WTC11 (cell line): ENCODE measurements around the gene CD163L1. TPM values are rescaled to one million over a fixed set of nuclear protein-coding genes. Genes with fewer than 3 reads are reported as not detected.

Source experiments
- ATAC-seq: fragments of 200-7000 bp; cut with Tn5 transposase; 2 replicates; pipeline ENCODE4 v1.10.0; 2021; ENCODE audit warnings: mild to moderate bottlenecking, moderate library complexity
- CTCF ChIA-PET: fragments of 300-600 bp; sonication (Branson Sonifier 250); formaldehyde crosslinking; loops from one replicate; lab custom pipeline; 2021; ENCODE audit warnings: antibody characterized with exemption; lab: Charles Lee
- POLR2A ChIA-PET: fragments of 350-600 bp; sonication (Branson Sonifier 250); formaldehyde crosslinking; loops from one replicate; lab custom pipeline; 2021; ENCODE audit warnings: antibody characterized with exemption; lab: Charles Lee
- DNase-seq: peaks from one replicate; pipeline ENCODE4 v3.0.0; 2021; ENCODE audit warnings: low spot score
- H3K27ac Mint-ChIP-seq: 2 replicates; pipeline ENCODE4 v1.8.0; 2021; ENCODE audit warnings: mixed read lengths
- H3K27me3 Mint-ChIP-seq: 2 replicates; pipeline ENCODE4 v1.8.0; 2021; ENCODE audit warnings: low read depth, mild to moderate bottlenecking, moderate library complexity, mixed read lengths
- H3K36me3 Mint-ChIP-seq: 2 replicates; pipeline ENCODE4 v1.8.0; 2021; ENCODE audit warnings: mixed read lengths
- H3K4me1 Mint-ChIP-seq: 2 replicates; pipeline ENCODE4 v1.8.0; 2022; ENCODE audit warnings: mixed read lengths
- H3K4me3 Mint-ChIP-seq: 2 replicates; pipeline ENCODE4 v1.8.0; 2021; ENCODE audit warnings: mild to moderate bottlenecking, moderate library complexity, mixed read lengths
- H3K9me3 Mint-ChIP-seq: 2 replicates; pipeline ENCODE4 v1.8.0; 2021; ENCODE audit warnings: mixed read lengths
- ATF2 ChIP-seq: sonication (generic); formaldehyde crosslinking; IDR thresholded peaks from 2 replicates; pipeline ENCODE4 v1.8.1; 2022; ENCODE audit warnings: low read depth, missing genetic modification reagents, borderline replicate concordance
- ELF4 ChIP-seq: sonication (generic); formaldehyde crosslinking; IDR thresholded peaks from 2 replicates; pipeline ENCODE4 v1.8.1; 2022; ENCODE audit warnings: low read depth, mild to moderate bottlenecking, moderate library complexity, missing genetic modification reagents
- ESRRA ChIP-seq: sonication (generic); formaldehyde crosslinking; IDR thresholded peaks from 2 replicates; pipeline ENCODE4 v1.8.1; 2022; ENCODE audit warnings: mild to moderate bottlenecking, missing genetic modification reagents, borderline replicate concordance
- FOXJ3 ChIP-seq: sonication (generic); formaldehyde crosslinking; IDR thresholded peaks from 2 replicates; pipeline ENCODE4 v1.9.0; 2021; ENCODE audit warnings: missing genetic modification reagents, mild to moderate bottlenecking, borderline replicate concordance
- KAT7 ChIP-seq: sonication (generic); formaldehyde crosslinking; IDR thresholded peaks from 2 replicates; pipeline ENCODE4 v1.8.1; 2023; ENCODE audit warnings: missing genetic modification reagents, mild to moderate bottlenecking, borderline replicate concordance
- RORB ChIP-seq: fragments of 250-450 bp; sonication (Bioruptor Pico); IDR thresholded peaks from 2 replicates; pipeline ENCODE4 v1.9.0; 2021; ENCODE audit warnings: mild to moderate bottlenecking
- ZBTB21 ChIP-seq: sonication (generic); formaldehyde crosslinking; IDR thresholded peaks from 2 replicates; pipeline ENCODE4 v1.8.1; 2023; ENCODE audit warnings: mild to moderate bottlenecking, missing genetic modification reagents, borderline replicate concordance
- ZMAT4 ChIP-seq: fragments of 250-450 bp; sonication (Bioruptor Pico); IDR thresholded peaks from 2 replicates; pipeline ENCODE4 v1.9.0; 2021; ENCODE audit warnings: mild to moderate bottlenecking
- ZNF219 ChIP-seq: sonication (generic); formaldehyde crosslinking; IDR thresholded peaks from 2 replicates; pipeline ENCODE4 v1.8.0; 2023; ENCODE audit warnings: missing genetic modification reagents, mild to moderate bottlenecking, borderline replicate concordance
- ZNF232 ChIP-seq: sonication (generic); formaldehyde crosslinking; IDR thresholded peaks from 2 replicates; pipeline ENCODE4 v1.8.0; 2022; ENCODE audit warnings: mild to moderate bottlenecking, missing genetic modification reagents
- ZNF317 ChIP-seq: sonication (generic); formaldehyde crosslinking; IDR thresholded peaks from 2 replicates; pipeline ENCODE4 v1.8.1; 2023; ENCODE audit warnings: low read depth, mild to moderate bottlenecking, moderate library complexity, missing genetic modification reagents, borderline replicate concordance
- ZNF425 ChIP-seq: fragments of 250-450 bp; sonication (Bioruptor Pico); conservative IDR thresholded peaks from 2 replicates; pipeline ENCODE4 v1.9.0; 2021; ENCODE audit warnings: mild to moderate bottlenecking
- total RNA-seq: library from RNA; stranded (reverse); gene quantifications from 3 replicates; pipeline ENCODE4 v1.2.3, GENCODE V29; 2021
- TF ChIP-seq, protein P1 (sequence below): sonication (generic); formaldehyde crosslinking; IDR thresholded peaks from 2 replicates; pipeline ENCODE4 v1.8.0; 2022; ENCODE audit warnings: missing genetic modification reagents
- TF ChIP-seq, protein P2 (sequence below): sonication (generic); formaldehyde crosslinking; IDR thresholded peaks from 2 replicates; pipeline ENCODE4 v1.8.1; 2022; ENCODE audit warnings: mild to moderate bottlenecking, moderate library complexity, missing genetic modification reagents
- TF ChIP-seq, protein P3 (sequence below): sonication (generic); formaldehyde crosslinking; conservative IDR thresholded peaks from 2 replicates; pipeline ENCODE4 v1.8.1; 2023; ENCODE audit warnings: mild to moderate bottlenecking, low read depth, missing genetic modification reagents, moderate library complexity
- TF ChIP-seq, protein P4 (sequence below): sonication (generic); formaldehyde crosslinking; conservative IDR thresholded peaks from 2 replicates; pipeline ENCODE4 v1.8.1; 2022; ENCODE audit warnings: mild to moderate bottlenecking, missing genetic modification reagents

CD163L1 gene
- total RNA-seq, 1 experiment from 2014 or later = 0.26 TPM

GRCh38 chr12:7322599-7322998, 121.4 kb downstream of the CD163L1 start:
- no peaks in the 10 kb centered on the region for H3K4me1 Mint-ChIP-seq
- ATAC-seq (no peak), DNase-seq (no peak)
- H3K27ac Mint-ChIP-seq = no peak overlapping the region
- ChIA-PET CTCF (no interaction called here), POLR2A (no interaction called here)
- H3K9me3 Mint-ChIP-seq = peaks cover 17% of the 10 kb centered on the region
- H3K27me3 Mint-ChIP-seq = no peaks in the 10 kb centered on the region
- no peak overlapping the region for H3K4me3 Mint-ChIP-seq
- TF ChIP-seq, protein P1, sequence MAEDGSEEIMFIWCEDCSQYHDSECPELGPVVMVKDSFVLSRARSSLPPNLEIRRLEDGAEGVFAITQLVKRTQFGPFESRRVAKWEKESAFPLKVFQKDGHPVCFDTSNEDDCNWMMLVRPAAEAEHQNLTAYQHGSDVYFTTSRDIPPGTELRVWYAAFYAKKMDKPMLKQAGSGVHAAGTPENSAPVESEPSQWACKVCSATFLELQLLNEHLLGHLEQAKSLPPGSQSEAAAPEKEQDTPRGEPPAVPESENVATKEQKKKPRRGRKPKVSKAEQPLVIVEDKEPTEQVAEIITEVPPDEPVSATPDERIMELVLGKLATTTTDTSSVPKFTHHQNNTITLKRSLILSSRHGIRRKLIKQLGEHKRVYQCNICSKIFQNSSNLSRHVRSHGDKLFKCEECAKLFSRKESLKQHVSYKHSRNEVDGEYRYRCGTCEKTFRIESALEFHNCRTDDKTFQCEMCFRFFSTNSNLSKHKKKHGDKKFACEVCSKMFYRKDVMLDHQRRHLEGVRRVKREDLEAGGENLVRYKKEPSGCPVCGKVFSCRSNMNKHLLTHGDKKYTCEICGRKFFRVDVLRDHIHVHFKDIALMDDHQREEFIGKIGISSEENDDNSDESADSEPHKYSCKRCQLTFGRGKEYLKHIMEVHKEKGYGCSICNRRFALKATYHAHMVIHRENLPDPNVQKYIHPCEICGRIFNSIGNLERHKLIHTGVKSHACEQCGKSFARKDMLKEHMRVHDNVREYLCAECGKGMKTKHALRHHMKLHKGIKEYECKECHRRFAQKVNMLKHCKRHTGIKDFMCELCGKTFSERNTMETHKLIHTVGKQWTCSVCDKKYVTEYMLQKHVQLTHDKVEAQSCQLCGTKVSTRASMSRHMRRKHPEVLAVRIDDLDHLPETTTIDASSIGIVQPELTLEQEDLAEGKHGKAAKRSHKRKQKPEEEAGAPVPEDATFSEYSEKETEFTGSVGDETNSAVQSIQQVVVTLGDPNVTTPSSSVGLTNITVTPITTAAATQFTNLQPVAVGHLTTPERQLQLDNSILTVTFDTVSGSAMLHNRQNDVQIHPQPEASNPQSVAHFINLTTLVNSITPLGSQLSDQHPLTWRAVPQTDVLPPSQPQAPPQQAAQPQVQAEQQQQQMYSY = no peak
- TF ChIP-seq ZNF219 (CRISPR knock-in tag) = no peak
- TF ChIP-seq ELF4 (CRISPR knock-in tag) = no peak
- TF ChIP-seq, protein P2, sequence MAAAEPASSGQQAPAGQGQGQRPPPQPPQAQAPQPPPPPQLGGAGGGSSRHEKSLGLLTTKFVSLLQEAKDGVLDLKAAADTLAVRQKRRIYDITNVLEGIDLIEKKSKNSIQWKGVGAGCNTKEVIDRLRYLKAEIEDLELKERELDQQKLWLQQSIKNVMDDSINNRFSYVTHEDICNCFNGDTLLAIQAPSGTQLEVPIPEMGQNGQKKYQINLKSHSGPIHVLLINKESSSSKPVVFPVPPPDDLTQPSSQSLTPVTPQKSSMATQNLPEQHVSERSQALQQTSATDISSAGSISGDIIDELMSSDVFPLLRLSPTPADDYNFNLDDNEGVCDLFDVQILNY (CRISPR knock-in tag) = no peak
- no peak for TF ChIP-seq ATF2
- no peak for TF ChIP-seq RORB (CRISPR knock-in tag)
- TF ChIP-seq ZNF232 = no peak
- no peak for TF ChIP-seq ZNF425 (CRISPR knock-in tag)
- TF ChIP-seq ZNF317 (CRISPR knock-in tag) = no peak
- TF ChIP-seq, protein P3, sequence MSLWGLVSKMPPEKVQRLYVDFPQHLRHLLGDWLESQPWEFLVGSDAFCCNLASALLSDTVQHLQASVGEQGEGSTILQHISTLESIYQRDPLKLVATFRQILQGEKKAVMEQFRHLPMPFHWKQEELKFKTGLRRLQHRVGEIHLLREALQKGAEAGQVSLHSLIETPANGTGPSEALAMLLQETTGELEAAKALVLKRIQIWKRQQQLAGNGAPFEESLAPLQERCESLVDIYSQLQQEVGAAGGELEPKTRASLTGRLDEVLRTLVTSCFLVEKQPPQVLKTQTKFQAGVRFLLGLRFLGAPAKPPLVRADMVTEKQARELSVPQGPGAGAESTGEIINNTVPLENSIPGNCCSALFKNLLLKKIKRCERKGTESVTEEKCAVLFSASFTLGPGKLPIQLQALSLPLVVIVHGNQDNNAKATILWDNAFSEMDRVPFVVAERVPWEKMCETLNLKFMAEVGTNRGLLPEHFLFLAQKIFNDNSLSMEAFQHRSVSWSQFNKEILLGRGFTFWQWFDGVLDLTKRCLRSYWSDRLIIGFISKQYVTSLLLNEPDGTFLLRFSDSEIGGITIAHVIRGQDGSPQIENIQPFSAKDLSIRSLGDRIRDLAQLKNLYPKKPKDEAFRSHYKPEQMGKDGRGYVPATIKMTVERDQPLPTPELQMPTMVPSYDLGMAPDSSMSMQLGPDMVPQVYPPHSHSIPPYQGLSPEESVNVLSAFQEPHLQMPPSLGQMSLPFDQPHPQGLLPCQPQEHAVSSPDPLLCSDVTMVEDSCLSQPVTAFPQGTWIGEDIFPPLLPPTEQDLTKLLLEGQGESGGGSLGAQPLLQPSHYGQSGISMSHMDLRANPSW (CRISPR knock-in tag) = no peak
- peaks cover 7% of the 10 kb centered on the region for H3K36me3 Mint-ChIP-seq

- ATAC-seq (no peak), DNase-seq (no peak)
- peaks cover 7% of the 10 kb centered on the region for H3K36me3 Mint-ChIP-seq
- ChIA-PET POLR2A (no interaction called here), CTCF (no interaction called here)
- no peak for TF ChIP-seq ZBTB21 (CRISPR knock-in tag)
- no peak for TF ChIP-seq ZMAT4 (CRISPR knock-in tag)
- no peak for TF ChIP-seq KAT7 (CRISPR knock-in tag)
- no peak for TF ChIP-seq FOXJ3 (CRISPR knock-in tag)
- TF ChIP-seq, protein P4, sequence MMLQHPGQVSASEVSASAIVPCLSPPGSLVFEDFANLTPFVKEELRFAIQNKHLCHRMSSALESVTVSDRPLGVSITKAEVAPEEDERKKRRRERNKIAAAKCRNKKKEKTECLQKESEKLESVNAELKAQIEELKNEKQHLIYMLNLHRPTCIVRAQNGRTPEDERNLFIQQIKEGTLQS (CRISPR knock-in tag) = no peak
- no peak for TF ChIP-seq ESRRA (CRISPR knock-in tag)
- H3K27ac Mint-ChIP-seq = no peak overlapping the region
- H3K27me3 Mint-ChIP-seq = no peaks in the 10 kb centered on the region
- no peaks in the 10 kb centered on the region for H3K4me1 Mint-ChIP-seq
- peaks cover 24% of the 10 kb centered on the region for H3K9me3 Mint-ChIP-seq
- no peak overlapping the region for H3K4me3 Mint-ChIP-seq
Observed at GRCh38 chr12:7321624-7322023, 122.3 kb downstream of the CD163L1 start.
